ENCODE measurements around the gene CDH11.

The CDH11 gene

GRCh38 chr16:65070831-65071432 lies 50.9 kb downstream of the CDH11 start:
- DNase-seq (ENCODE audit: low read depth): peak; percentile 99

- DNase-seq (ENCODE audit: low read depth): peak; percentile 62
Observed at GRCh38 chr16:65069766-65070165, 52.1 kb downstream of the CDH11 start.

- DNase-seq (ENCODE audit: low read depth): peak; percentile 96
Observed at GRCh38 chr16:65069065-65069464, 52.8 kb downstream of the CDH11 start.

- DNase-seq (ENCODE audit: low read depth): peak; percentile 95
Observed at GRCh38 chr16:65068151-65068740, 53.6 kb downstream of the CDH11 start.

GRCh38 chr16:65066651-65067050 lies 55.2 kb downstream of the CDH11 start:
- no peak for DNase-seq (ENCODE audit: low read depth)

- DNase-seq (ENCODE audit: low read depth): no peak
Observed at GRCh38 chr16:65065031-65065430, 56.8 kb downstream of the CDH11 start.

GRCh38 chr16:65064131-65064530 lies 57.7 kb downstream of the CDH11 start:
- no peak for DNase-seq (ENCODE audit: low read depth)

- peak; percentile 70 for DNase-seq (ENCODE audit: low read depth)
Observed at GRCh38 chr16:65062736-65063583, 58.9 kb downstream of the CDH11 start.

DNA sequence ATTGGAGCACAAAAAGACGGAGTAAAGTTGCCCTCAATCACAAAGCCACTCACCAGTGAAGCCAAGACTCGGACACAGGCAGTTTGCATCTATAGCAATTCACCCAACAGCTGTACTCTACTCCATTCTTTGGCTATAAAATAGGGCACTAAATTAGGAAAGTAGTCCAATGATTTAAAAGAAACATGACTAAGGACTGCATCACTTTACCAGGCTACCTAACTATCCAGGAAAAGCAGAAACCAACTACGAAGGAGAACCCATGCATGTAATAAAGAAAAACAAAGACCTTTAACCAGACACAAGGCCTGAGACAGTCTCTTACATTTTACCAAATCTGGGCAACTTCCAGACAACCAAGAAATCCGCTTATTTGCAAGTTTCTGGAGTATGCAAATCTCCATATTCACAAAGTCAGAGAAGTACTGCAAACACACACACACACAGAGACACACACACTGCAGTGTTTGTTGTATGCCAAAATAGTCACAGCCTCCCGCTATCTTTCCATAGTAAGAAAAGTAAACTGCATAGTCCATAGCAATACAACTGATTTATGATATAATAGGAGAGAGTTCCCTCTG lies 59.8 kb downstream of the CDH11 start:
- DNase-seq (ENCODE audit: low read depth): peak; percentile 30

GRCh38 chr16:65061263-65061662 lies 60.6 kb downstream of the CDH11 start:
- no peak for DNase-seq (ENCODE audit: low read depth)

DNA sequence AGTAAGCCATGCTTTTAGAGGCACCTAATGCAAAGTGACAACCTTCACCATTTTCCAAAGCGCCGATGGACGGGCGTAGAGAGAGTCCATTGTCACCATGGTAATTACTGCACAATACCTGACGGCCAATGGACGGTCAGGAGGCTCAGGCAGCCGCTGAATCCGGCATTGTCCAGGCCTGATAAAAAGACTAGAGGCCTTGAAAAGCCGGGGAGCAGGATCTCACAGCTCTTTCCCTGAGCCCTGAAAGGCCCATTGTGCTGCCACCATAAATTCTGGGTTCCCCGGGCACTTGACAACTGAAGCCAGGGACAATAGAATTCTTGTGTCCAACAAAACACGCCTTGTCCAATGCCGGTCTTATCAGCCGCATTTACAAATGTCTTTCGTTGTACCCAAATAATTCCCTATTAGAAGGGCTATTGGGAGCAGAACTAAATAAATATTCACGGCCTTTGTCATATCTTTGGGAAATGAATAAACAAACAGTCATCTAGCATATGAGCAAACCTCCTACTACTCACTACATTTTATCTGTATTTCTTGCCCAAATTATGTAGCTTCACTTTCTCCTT lies 62.4 kb downstream of the CDH11 start:
- DNase-seq (ENCODE audit: low read depth): no peak

DNA sequence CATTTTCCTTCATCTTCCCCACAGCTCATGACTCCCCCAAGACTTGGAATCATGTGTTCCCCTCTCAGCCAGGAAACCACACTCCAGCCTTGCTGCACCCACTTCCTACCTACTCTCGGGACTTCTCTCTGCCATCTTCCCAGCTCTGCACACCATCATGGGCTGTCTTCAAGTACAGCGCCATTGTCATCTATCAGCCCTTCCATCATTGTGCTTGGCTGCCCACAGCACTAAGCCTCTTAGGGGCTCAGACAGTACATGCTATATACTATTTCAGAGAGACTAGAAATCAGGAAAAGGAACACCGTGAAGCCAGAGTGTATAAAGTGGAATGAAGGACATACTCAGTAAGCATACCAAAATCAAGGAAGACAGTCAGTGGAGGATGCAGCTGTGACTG lies 64.7 kb downstream of the CDH11 start:
- no peak for DNase-seq (ENCODE audit: low read depth)

DNA sequence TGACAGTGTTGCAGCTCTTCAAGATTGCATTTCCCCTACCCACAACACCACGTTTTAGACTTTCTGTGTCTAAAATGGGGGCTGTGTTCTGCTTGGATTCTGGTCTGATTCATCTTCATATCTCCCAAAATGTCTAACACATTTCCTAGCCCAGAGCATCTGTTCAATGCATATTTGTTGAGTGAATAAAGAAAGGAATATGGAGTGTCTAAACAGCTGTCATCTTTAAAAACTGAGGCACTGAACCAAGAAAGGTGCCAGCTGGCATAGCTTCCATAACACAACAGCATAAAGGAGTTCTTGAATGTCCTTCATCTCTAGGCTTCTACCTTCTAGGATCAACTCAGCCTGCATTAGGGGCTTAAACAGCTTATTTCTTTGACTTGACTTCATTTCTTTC lies 67.4 kb downstream of the CDH11 start:
- peak; percentile 20 for DNase-seq (ENCODE audit: low read depth)

GRCh38 chr16:65049679-65050078 lies 72.2 kb downstream of the CDH11 start:
- no peak for DNase-seq (ENCODE audit: low read depth)

DNA sequence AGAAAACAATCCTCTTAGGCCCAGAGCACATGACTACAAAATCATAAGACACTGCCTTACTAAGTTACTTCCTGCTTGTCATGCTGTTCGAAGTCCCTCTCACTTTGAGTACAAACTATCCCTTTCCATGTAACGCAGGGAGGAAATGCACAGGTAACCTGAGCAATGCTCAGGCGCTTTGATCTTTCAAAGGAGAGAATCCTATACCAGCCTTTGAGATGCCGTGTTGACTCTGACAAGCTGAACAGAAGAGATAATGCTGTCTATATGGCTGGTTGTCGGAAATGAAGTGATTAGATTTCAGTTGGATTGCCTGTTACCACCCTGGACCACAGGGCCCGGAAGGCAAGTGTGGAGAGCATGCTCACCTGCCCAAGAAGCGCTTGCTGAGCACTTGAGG lies 75.9 kb downstream of the CDH11 start:
- DNase-seq (ENCODE audit: low read depth): no peak

- DNase-seq (ENCODE audit: low read depth): peak; percentile 92
Observed at GRCh38 chr16:65044873-65045272, 77.0 kb downstream of the CDH11 start.

DNA sequence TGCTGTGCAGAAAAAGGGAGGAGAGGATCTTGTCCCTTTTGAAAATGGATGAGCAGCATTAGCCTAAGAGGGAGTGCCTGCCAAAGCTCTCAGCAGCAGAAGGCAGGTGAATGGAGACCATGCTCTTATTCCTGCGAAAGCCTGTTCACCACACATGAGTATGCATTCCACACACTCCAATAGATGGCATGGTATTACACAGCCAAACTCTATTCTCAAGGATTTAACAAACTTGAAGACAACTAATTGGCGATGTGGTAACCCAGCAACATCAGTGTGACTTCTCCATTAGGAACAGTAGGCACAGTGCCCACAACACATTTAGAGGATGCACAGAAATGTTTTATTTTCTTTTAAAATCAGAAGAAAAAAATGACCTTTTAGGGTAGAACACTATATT lies 77.8 kb downstream of the CDH11 start:
- DNase-seq (ENCODE audit: low read depth): no peak

- no peak for DNase-seq (ENCODE audit: low read depth)
Observed at GRCh38 chr16:65042438-65043365, 79.2 kb downstream of the CDH11 start.

DNA sequence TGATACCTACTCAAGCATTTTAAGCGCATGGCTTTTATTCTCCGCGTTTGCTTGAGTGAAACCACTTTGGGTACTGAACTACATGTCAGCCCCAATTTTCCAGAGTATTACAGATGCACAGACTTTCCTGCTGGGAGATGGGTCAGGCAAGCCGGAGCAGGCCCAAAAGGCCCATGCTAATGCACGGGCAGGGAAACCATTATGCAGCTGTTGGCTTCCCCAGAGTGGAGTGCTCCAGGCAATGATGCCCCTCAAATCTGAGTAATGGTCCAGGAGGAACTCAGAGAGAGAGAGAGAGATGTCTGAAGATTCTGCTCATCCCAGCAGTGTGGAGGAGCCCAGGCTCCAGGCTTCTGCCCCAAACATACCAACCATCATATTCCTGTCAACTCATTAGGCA lies 80.2 kb downstream of the CDH11 start:
- no peak for DNase-seq (ENCODE audit: low read depth)

- no peak for DNase-seq (ENCODE audit: low read depth)
Observed at GRCh38 chr16:65038100-65038499, 83.8 kb downstream of the CDH11 start.

DNA sequence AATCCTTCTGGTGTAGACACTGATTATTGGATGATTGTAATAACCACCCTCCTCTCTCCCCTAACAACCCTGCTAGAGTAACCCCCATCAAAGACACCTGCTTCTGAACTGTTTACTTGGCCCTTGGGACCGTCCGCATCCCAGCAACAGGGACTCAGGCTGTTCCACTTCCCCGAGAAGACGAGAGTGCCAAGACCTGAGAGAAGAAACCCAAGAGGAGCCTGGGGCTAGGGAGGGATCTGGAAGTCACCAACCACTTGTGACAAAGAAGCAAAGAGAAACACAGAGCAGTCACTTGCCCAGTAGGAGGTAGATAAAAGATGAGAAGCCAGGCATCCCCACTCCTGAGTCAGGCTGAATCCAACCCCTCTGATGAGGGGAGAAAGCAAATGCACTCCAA lies 84.3 kb downstream of the CDH11 start:
- DNase-seq (ENCODE audit: low read depth): no peak

Data from EH (cell line).